OCI-LY3 (cell line): ENCODE data around the gene GNG12.

Source experiments
- EZH2phosphoT487 ChIP-seq: fragments of 200-600 bp; shearing (Covaris generic); IDR thresholded peaks from 2 replicates; pipeline ENCODE4 v1.6.1; 2018; ENCODE audit warnings: antibody characterized with exemption, mixed run types, low read depth
- TF ChIP-seq, protein P1 (sequence below): fragments of 200-600, 300-600 bp; sonication (generic); IDR thresholded peaks from 2 replicates; pipeline ENCODE4 v1.5.1; 2014; ENCODE audit warnings: antibody characterized with exemption, low read length, low read depth

DNA sequence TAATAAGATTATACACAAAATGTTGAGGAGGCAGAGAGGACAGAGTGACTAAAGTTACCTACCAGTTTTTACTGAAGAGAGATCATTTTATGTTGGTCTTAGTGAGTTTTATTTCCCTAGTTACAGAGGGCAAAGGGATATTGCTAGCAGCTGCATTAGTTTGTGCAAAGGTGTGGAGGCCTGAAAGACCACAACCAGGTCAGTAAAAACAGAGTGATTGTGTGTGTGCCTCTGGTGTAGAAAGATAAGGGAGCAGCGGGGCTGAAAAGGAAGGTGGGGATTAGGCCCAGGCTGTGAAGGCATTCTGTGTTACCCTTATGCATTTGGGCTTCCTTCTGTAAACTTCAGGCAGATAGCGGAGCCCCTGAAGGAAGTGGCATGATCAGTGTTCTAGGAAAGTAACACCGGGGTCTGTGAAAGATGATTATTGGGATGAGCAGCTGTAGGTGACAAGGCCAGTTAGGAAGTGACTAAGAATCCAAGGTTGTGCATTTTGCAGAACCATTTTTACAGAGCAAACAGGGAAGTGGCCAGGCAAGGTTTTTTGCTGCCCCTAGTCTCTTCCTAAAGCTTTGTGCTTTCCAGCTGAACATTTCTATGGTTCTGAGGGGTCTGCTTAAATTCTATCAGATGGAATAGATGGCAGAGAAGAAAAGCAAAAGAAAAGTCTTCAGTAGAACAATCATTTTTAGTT is 144.6 kb downstream of the GNG12 start:
- TF ChIP-seq, protein P1, sequence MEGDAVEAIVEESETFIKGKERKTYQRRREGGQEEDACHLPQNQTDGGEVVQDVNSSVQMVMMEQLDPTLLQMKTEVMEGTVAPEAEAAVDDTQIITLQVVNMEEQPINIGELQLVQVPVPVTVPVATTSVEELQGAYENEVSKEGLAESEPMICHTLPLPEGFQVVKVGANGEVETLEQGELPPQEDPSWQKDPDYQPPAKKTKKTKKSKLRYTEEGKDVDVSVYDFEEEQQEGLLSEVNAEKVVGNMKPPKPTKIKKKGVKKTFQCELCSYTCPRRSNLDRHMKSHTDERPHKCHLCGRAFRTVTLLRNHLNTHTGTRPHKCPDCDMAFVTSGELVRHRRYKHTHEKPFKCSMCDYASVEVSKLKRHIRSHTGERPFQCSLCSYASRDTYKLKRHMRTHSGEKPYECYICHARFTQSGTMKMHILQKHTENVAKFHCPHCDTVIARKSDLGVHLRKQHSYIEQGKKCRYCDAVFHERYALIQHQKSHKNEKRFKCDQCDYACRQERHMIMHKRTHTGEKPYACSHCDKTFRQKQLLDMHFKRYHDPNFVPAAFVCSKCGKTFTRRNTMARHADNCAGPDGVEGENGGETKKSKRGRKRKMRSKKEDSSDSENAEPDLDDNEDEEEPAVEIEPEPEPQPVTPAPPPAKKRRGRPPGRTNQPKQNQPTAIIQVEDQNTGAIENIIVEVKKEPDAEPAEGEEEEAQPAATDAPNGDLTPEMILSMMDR: no peak
- TF ChIP-seq EZH2phosphoT487: no peak
